ENCODE results near the gene CTNNAL1. TPM values are rescaled to one million over a fixed set of nuclear protein-coding genes. Genes with fewer than 3 reads are reported as not detected.

CTNNAL1 gene
- total and polyA plus RNA-seq, 9 of the 15 experiments (the other 6 are each of a cell fraction or from before 2014, with no cell fraction given), result 23.2 to 78.0 (median 46.7) TPM

- TF ChIP-seq, protein P1, sequence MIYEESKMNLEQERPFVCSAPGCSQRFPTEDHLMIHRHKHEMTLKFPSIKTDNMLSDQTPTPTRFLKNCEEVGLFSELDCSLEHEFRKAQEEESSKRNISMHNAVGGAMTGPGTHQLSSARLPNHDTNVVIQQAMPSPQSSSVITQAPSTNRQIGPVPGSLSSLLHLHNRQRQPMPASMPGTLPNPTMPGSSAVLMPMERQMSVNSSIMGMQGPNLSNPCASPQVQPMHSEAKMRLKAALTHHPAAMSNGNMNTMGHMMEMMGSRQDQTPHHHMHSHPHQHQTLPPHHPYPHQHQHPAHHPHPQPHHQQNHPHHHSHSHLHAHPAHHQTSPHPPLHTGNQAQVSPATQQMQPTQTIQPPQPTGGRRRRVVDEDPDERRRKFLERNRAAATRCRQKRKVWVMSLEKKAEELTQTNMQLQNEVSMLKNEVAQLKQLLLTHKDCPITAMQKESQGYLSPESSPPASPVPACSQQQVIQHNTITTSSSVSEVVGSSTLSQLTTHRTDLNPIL (CRISPR knock-in tag; IDR thresholded peaks at IDR 0.05), result no peak
- 0 out of 2 replicates have a peak, but pooled peaks have one; percentile 1 for TF ChIP-seq POLR2A (conservative IDR thresholded peaks at IDR 0.05)
- TF ChIP-seq RNF219 (CRISPR knock-in tag; IDR thresholded peaks at IDR 0.05), result no peak
- TF ChIP-seq ZNF121 (CRISPR knock-in tag; conservative IDR thresholded peaks at IDR 0.05), result no peak
- TF ChIP-seq HDGF (IDR thresholded peaks at IDR 0.05), result 0 out of 2 replicates have a peak, but pooled peaks have one; percentile 23
- TF ChIP-seq MCM5 (IDR thresholded peaks at IDR 0.05; ENCODE audit: low read depth), result no peak
- TF ChIP-seq SP1 (CRISPR knock-in tag; IDR thresholded peaks at IDR 0.05), result no peak
- no peak for TF ChIP-seq CCNT2 (IDR thresholded peaks at IDR 0.05; ENCODE audit: borderline replicate concordance, extremely low read depth, insufficient read length, low read depth, low read length)
- no peak for TF ChIP-seq NFE2 (IDR thresholded peaks at IDR 0.05; ENCODE audit: low read depth)
- TF ChIP-seq, protein P2, sequence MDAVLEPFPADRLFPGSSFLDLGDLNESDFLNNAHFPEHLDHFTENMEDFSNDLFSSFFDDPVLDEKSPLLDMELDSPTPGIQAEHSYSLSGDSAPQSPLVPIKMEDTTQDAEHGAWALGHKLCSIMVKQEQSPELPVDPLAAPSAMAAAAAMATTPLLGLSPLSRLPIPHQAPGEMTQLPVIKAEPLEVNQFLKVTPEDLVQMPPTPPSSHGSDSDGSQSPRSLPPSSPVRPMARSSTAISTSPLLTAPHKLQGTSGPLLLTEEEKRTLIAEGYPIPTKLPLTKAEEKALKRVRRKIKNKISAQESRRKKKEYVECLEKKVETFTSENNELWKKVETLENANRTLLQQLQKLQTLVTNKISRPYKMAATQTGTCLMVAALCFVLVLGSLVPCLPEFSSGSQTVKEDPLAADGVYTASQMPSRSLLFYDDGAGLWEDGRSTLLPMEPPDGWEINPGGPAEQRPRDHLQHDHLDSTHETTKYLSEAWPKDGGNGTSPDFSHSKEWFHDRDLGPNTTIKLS (IDR thresholded peaks at IDR 0.05; ENCODE audit: borderline replicate concordance, low read depth), result 0 out of 2 replicates have a peak, but pooled peaks have one; percentile 13
- TF ChIP-seq, protein P3, sequence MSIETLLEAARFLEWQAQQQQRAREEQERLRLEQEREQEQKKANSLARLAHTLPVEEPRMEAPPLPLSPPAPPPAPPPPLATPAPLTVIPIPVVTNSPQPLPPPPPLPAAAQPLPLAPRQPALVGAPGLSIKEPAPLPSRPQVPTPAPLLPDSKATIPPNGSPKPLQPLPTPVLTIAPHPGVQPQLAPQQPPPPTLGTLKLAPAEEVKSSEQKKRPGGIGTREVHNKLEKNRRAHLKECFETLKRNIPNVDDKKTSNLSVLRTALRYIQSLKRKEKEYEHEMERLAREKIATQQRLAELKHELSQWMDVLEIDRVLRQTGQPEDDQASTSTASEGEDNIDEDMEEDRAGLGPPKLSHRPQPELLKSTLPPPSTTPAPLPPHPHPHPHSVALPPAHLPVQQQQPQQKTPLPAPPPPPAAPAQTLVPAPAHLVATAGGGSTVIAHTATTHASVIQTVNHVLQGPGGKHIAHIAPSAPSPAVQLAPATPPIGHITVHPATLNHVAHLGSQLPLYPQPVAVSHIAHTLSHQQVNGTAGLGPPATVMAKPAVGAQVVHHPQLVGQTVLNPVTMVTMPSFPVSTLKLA (conservative IDR thresholded peaks at IDR 0.05), result peak; percentile 66 to 86
- no peak for TF ChIP-seq ZNF12 (CRISPR knock-in tag; IDR thresholded peaks at IDR 0.05)
- TF ChIP-seq USF2 (CRISPR knock-in tag; IDR thresholded peaks at IDR 0.05), result no peak
- peak; percentile 9; the same call in 1 of the 2 replicates for TF ChIP-seq CXXC5 (CRISPR knock-in tag; IDR thresholded peaks at IDR 0.05)
- no peak for TF ChIP-seq ZNF324 (CRISPR knock-in tag; IDR thresholded peaks at IDR 0.05)
- TF ChIP-seq KDM5B (IDR thresholded peaks at IDR 0.05; ENCODE audit: insufficient replicate concordance, low read depth, low read length), result peak; percentile 4
Observed at GRCh38 chr9:109013679-109014607, 644 bp upstream of the CTNNAL1 start (continued).
